PFSK-1 (cell line): ENCODE results near the gene FAM210B.

Experiments
- POLR2AphosphoS5 ChIP-seq: IDR thresholded peaks from 2 replicates; pipeline ENCODE4 v1.6.1; 2012; ENCODE audit warnings: low read depth, mild to moderate bottlenecking, control low read depth, low read length, moderate library complexity
- REST ChIP-seq, 2 experiments: IDR thresholded peaks; 2 replicates each; pipeline versions ENCODE4 v1.6.1 to v1.8.0; 2011 to 2012; ENCODE audit warnings: low read depth in 2 of 2, low read length in 2 of 2, control low read depth in 1 of 2, inconsistent platforms in 1 of 2, mild to moderate bottlenecking in 1 of 2, moderate library complexity in 1 of 2; ENCODE audit not compliant: insufficient read depth in 1 of 2
- SIN3A ChIP-seq: IDR thresholded peaks from 2 replicates; pipeline ENCODE4 v1.6.1; 2012; ENCODE audit warnings: mild to moderate bottlenecking, low read length, moderate library complexity, borderline replicate concordance; ENCODE audit not compliant: insufficient read depth
- TAF1 ChIP-seq: IDR thresholded peaks from 2 replicates; pipeline ENCODE4 v1.6.1; 2012; ENCODE audit warnings: low read length, control low read depth, borderline replicate concordance; ENCODE audit not compliant: insufficient read depth

DNA sequence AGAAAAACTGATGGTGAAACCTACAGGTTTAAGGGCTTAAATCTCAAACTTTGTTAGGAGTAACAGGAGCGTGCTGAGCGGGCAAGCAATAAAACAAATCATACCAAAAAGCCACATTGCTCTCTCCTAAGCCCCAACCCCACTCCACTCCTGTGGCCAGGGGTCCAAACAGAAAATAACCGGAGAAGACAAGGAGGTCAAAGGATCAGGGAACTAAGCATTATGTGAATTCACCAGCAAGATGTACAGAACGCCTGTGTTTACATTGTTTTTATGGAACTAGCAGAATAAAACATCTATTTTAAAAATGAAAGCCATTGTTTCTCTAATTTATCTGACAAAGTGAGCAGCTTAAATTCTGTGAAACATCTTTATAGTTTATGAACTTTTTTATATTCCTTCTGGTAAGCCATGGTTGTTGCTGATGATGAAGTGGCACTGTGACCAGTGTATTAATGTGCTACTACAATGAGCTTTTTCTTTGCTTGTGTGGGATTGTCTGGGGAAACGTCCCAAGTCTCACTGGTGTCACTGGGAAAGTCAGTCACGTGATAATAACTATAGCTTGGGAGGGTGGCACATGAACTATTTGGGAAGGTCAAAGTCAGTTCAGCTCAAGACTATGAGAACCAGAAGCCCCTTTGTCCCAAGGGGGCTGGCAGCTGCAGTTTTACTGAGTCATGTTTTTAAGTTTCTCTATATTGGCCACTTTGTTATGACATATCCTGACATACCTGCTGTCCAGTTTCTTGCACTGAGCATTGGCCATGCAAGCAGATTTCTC is 9.8 kb downstream of the FAM210B start:
- TF ChIP-seq REST (IDR thresholded peaks at IDR 0.05; ENCODE audit: insufficient read depth in 1 of 2, low read depth in 2 of 2, low read length in 2 of 2), result no peak
- TF ChIP-seq SIN3A, result no peak
- TF ChIP-seq POLR2AphosphoS5, result peak; percentile 12; the same call in 1 of the 2 replicates
- no peak for TF ChIP-seq TAF1
